Astrocyte of the spinal cord (primary cell): ENCODE data around the gene SLC9A9.
A peak's percentile ranks its signal among the peaks of the same experiment; 100 is the strongest.

ENCODE experiments used
- DNase-seq: peaks from one replicate; pipeline ENCODE4 v3.0.0; 2011; ENCODE audit warnings: low read depth, low spot score
- H3K4me3 ChIP-seq: 2 replicates; pipeline ENCODE4 v1.5.1; 2011; ENCODE audit warnings: low read depth, mild to moderate bottlenecking, low read length, moderate library complexity
- in situ Hi-C: cut with HindIII; loops from 2 replicates; pipeline ENCODE4 v1.10.0; 2017; ENCODE audit warnings: low sequenced_read_pairs
- TF ChIP-seq, protein P1 (sequence below): IDR thresholded peaks from 2 replicates; pipeline ENCODE4 v1.5.1; 2012; ENCODE audit warnings: low read depth, mild to moderate bottlenecking, low read length, inconsistent platforms

The SLC9A9 gene

DNA sequence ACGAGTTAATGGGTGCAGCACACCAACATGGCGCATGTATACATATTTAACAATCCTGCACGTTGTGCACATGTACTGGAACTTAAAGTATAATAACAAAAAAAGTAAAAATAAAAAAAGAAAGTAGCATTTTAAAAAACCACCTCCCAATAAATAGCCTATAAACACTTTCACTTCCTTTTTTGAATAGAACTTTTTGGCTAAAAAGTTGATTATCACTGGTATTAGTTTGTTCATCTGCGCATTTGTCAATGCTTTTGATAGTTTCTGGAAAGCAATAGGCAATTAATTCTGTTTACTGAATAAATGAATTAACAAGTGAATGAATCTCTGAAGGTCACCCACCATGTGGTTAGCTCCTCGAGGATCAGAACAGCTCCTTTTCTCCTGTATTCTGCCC is 179.9 kb downstream of the SLC9A9 start:
- no peak overlapping the region for H3K4me3 ChIP-seq
- DNase-seq = no peak
- in situ Hi-C loops = no loop called here
- TF ChIP-seq, protein P1, sequence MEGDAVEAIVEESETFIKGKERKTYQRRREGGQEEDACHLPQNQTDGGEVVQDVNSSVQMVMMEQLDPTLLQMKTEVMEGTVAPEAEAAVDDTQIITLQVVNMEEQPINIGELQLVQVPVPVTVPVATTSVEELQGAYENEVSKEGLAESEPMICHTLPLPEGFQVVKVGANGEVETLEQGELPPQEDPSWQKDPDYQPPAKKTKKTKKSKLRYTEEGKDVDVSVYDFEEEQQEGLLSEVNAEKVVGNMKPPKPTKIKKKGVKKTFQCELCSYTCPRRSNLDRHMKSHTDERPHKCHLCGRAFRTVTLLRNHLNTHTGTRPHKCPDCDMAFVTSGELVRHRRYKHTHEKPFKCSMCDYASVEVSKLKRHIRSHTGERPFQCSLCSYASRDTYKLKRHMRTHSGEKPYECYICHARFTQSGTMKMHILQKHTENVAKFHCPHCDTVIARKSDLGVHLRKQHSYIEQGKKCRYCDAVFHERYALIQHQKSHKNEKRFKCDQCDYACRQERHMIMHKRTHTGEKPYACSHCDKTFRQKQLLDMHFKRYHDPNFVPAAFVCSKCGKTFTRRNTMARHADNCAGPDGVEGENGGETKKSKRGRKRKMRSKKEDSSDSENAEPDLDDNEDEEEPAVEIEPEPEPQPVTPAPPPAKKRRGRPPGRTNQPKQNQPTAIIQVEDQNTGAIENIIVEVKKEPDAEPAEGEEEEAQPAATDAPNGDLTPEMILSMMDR = no peak

DNA sequence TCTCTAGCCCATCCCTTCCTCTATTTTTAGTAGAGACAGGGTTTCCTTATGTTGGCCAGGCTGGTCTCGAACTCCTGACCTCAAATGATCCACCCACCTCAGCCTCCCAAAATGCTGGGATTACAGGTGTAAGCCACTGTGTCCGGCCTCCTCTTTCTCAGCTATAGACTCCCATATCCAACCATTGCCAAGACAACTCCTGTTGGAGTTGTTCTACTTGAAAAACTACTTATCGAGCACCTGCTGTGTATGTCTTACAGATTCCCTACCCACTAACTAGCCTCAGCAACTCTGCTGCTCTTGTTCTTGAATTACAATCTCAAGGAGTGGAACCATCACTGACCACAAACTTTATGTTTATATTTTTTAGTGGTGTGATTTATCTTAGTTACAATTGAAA is 186.6 kb downstream of the SLC9A9 start:
- TF ChIP-seq, protein P1 = no peak
- no peak overlapping the region for H3K4me3 ChIP-seq
- DNase-seq = no peak
- in situ Hi-C loops = no loop called here

- TF ChIP-seq, protein P1 = no peak
- peak; percentile 51 for DNase-seq
- H3K4me3 ChIP-seq = no peak overlapping the region
- in situ Hi-C loops = no loop called here
Observed at GRCh38 chr3:143658861-143659260, 189.4 kb downstream of the SLC9A9 start.

DNA sequence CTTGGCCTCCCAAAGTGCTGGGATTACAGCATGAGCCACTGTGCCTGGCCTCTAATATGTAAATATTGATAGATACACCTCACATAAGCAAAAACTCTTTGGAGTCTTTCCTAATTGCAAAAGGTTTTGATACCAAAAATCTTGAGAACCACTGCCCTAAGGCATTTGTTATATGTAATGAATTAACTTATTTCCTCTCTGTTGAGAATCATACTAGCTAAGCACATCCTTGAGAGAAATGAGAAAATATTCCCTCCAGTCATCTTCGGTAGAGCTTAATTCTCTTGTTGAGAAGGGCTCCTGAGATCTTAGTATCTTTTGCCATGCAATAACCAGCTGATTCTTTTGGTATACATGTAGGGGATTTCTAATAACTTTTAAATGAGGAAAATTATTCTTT is 190.2 kb downstream of the SLC9A9 start:
- TF ChIP-seq, protein P1 = no peak
- no peak overlapping the region for H3K4me3 ChIP-seq
- in situ Hi-C loops = no loop called here
- DNase-seq = no peak

- no peak overlapping the region for H3K4me3 ChIP-seq
- peak; percentile 32 for DNase-seq
- in situ Hi-C loops = no loop called here
- TF ChIP-seq, protein P1 = no peak
Observed at GRCh38 chr3:143657391-143657790, 190.9 kb downstream of the SLC9A9 start.

DNA sequence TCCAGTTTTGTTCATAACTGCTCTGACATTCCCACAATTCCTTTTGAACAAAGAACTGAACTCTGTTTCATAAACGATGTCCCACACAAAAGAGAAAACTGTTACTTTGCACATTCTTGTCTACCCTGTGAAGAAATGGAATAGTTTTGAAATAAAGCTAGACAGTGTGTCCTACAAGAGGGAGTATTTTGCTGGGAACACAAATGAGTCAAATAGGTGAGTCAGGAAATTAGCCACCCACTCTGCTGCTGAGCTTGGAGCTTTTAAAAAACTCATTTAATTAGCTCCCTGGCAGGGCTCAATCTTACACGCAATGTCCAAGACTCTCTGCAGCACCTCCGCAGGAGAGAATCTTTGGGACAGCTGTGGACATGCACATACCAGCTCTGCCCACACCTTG is 193.4 kb downstream of the SLC9A9 start:
- in situ Hi-C loops = no loop called here
- no peak overlapping the region for H3K4me3 ChIP-seq
- peak; percentile 14 for DNase-seq
- TF ChIP-seq, protein P1 = no peak

GRCh38 chr3:143653935-143654334 is 194.3 kb downstream of the SLC9A9 start:
- TF ChIP-seq, protein P1 = no peak
- no peak overlapping the region for H3K4me3 ChIP-seq
- in situ Hi-C loops = no loop called here
- no peak for DNase-seq
